Measurements from ENCODE around the gene DDX1.
"Not testable (repeated sequence)": the region's sequence is repeated elsewhere in the genome, so short reads cannot be mapped to it uniquely, and the experiment has no call there.

The DDX1 gene

GRCh38 chr2:15672961-15673918, 81.6 kb downstream of the DDX1 start:
- Histone ChIP-seq H3K4me3 (ENCODE audit: low read length) (no peak overlapping the region), H3K27ac (ENCODE audit: low read length) (no peak overlapping the region), H3K9me3 (ENCODE audit: control insufficient read depth, insufficient read depth, low read length) (no peaks in the 10 kb centered on the region), H3K36me3 (ENCODE audit: control insufficient read depth, insufficient read depth, low read length) (no peaks in the 10 kb centered on the region), H3K27me3 (ENCODE audit: control insufficient read depth, insufficient read depth, low read length) (no peaks in the 10 kb centered on the region), H3K4me1 (ENCODE audit: control insufficient read depth, insufficient read depth, low read length) (no peaks in the 10 kb centered on the region)
- DNase-seq (ENCODE audit: low read depth, low spot score) = no peak
- WGBS (ENCODE audit: insufficient coverage, insufficient read length) = no CpG with 5 or more reads among the region's 14 CpGs

- DNase-seq (ENCODE audit: low read depth, low spot score) = no peak
- WGBS (ENCODE audit: insufficient coverage, insufficient read length) = no CpG with 5 or more reads among the region's 7 CpGs
- H3K4me3 ChIP-seq (ENCODE audit: low read length) = no peak overlapping the region
- H3K27me3 ChIP-seq (ENCODE audit: control insufficient read depth, insufficient read depth, low read length) = no peaks in the 10 kb centered on the region
- no peaks in the 10 kb centered on the region for H3K36me3 ChIP-seq (ENCODE audit: control insufficient read depth, insufficient read depth, low read length)
- no peaks in the 10 kb centered on the region for H3K9me3 ChIP-seq (ENCODE audit: control insufficient read depth, insufficient read depth, low read length)
- no peaks in the 10 kb centered on the region for H3K4me1 ChIP-seq (ENCODE audit: control insufficient read depth, insufficient read depth, low read length)
- no peak overlapping the region for H3K27ac ChIP-seq (ENCODE audit: low read length)
Measured at GRCh38 chr2:15673919-15674636, 82.4 kb downstream of the DDX1 start.

GRCh38 chr2:15674637-15675455, 83.2 kb downstream of the DDX1 start:
- H3K4me3 ChIP-seq (ENCODE audit: low read length) = no peak overlapping the region
- H3K27me3 ChIP-seq (ENCODE audit: control insufficient read depth, insufficient read depth, low read length) = no peaks in the 10 kb centered on the region
- no CpG with 5 or more reads among the region's 16 CpGs for WGBS (ENCODE audit: insufficient coverage, insufficient read length)
- H3K9me3 ChIP-seq (ENCODE audit: control insufficient read depth, insufficient read depth, low read length) = no peaks in the 10 kb centered on the region
- no peak overlapping the region for H3K27ac ChIP-seq (ENCODE audit: low read length)
- DNase-seq (ENCODE audit: low read depth, low spot score) = no peak
- no peaks in the 10 kb centered on the region for H3K36me3 ChIP-seq (ENCODE audit: control insufficient read depth, insufficient read depth, low read length)
- no peaks in the 10 kb centered on the region for H3K4me1 ChIP-seq (ENCODE audit: control insufficient read depth, insufficient read depth, low read length)

- Histone ChIP-seq H3K4me1 (ENCODE audit: control insufficient read depth, insufficient read depth, low read length) (no peaks in the 10 kb centered on the region), H3K27ac (ENCODE audit: low read length) (no peak overlapping the region), H3K9me3 (ENCODE audit: control insufficient read depth, insufficient read depth, low read length) (no peaks in the 10 kb centered on the region), H3K27me3 (ENCODE audit: control insufficient read depth, insufficient read depth, low read length) (no peaks in the 10 kb centered on the region), H3K4me3 (ENCODE audit: low read length) (no peak overlapping the region), H3K36me3 (ENCODE audit: control insufficient read depth, insufficient read depth, low read length) (no peaks in the 10 kb centered on the region)
- no peak for DNase-seq (ENCODE audit: low read depth, low spot score)
- no CpG with 5 or more reads among the region's 10 CpGs for WGBS (ENCODE audit: insufficient coverage, insufficient read length)
Measured at GRCh38 chr2:15675456-15676195, 84.0 kb downstream of the DDX1 start.

- WGBS (ENCODE audit: insufficient coverage, insufficient read length) = no CpG with 5 or more reads among the region's 9 CpGs
- Histone ChIP-seq H3K4me1 (ENCODE audit: control insufficient read depth, insufficient read depth, low read length) (no peaks in the 10 kb centered on the region), H3K4me3 (ENCODE audit: low read length) (no peak overlapping the region), H3K27me3 (ENCODE audit: control insufficient read depth, insufficient read depth, low read length) (no peaks in the 10 kb centered on the region), H3K36me3 (ENCODE audit: control insufficient read depth, insufficient read depth, low read length) (no peaks in the 10 kb centered on the region), H3K27ac (ENCODE audit: low read length) (no peak overlapping the region), H3K9me3 (ENCODE audit: control insufficient read depth, insufficient read depth, low read length) (no peaks in the 10 kb centered on the region; the same call in 1 of the 2 replicates)
- DNase-seq (ENCODE audit: low read depth, low spot score) = no peak
Measured at GRCh38 chr2:15677141-15677843, 85.6 kb downstream of the DDX1 start.

- Histone ChIP-seq H3K4me1 (ENCODE audit: control insufficient read depth, insufficient read depth, low read length) (no peaks in the 10 kb centered on the region), H3K36me3 (ENCODE audit: control insufficient read depth, insufficient read depth, low read length) (no peaks in the 10 kb centered on the region), H3K4me3 (ENCODE audit: low read length) (no peak overlapping the region), H3K27me3 (ENCODE audit: control insufficient read depth, insufficient read depth, low read length) (no peaks in the 10 kb centered on the region), H3K9me3 (ENCODE audit: control insufficient read depth, insufficient read depth, low read length) (no peaks in the 10 kb centered on the region; the same call in 1 of the 2 replicates), H3K27ac (ENCODE audit: low read length) (no peak overlapping the region)
- DNase-seq (ENCODE audit: low read depth, low spot score) = no peak
- 100% methylated on average over 1 of the region's 5 CpGs for WGBS (ENCODE audit: insufficient coverage, insufficient read length)
Measured at GRCh38 chr2:15678346-15678745, 86.7 kb downstream of the DDX1 start.

GRCh38 chr2:15678909-15679308, 87.2 kb downstream of the DDX1 start:
- DNase-seq (ENCODE audit: low read depth, low spot score) = no peak
- Histone ChIP-seq H3K4me3 (ENCODE audit: low read length) (no peak overlapping the region), H3K27ac (ENCODE audit: low read length) (no peak overlapping the region), H3K4me1 (ENCODE audit: control insufficient read depth, insufficient read depth, low read length) (no peaks in the 10 kb centered on the region), H3K36me3 (ENCODE audit: control insufficient read depth, insufficient read depth, low read length) (no peaks in the 10 kb centered on the region), H3K9me3 (ENCODE audit: control insufficient read depth, insufficient read depth, low read length) (no peaks in the 10 kb centered on the region; the same call in 1 of the 2 replicates), H3K27me3 (ENCODE audit: control insufficient read depth, insufficient read depth, low read length) (no peaks in the 10 kb centered on the region)
- WGBS (ENCODE audit: insufficient coverage, insufficient read length) = no CpG with 5 or more reads among the region's 2 CpGs

- H3K27ac ChIP-seq (ENCODE audit: low read length) = no peak overlapping the region
- H3K9me3 ChIP-seq (ENCODE audit: control insufficient read depth, insufficient read depth, low read length) = no peaks in the 10 kb centered on the region; the same call in 1 of the 2 replicates
- no CpG with 5 or more reads among the region's 3 CpGs for WGBS (ENCODE audit: insufficient coverage, insufficient read length)
- H3K27me3 ChIP-seq (ENCODE audit: control insufficient read depth, insufficient read depth, low read length) = no peaks in the 10 kb centered on the region
- H3K4me3 ChIP-seq (ENCODE audit: low read length) = no peak overlapping the region
- no peaks in the 10 kb centered on the region for H3K4me1 ChIP-seq (ENCODE audit: control insufficient read depth, insufficient read depth, low read length)
- H3K36me3 ChIP-seq (ENCODE audit: control insufficient read depth, insufficient read depth, low read length) = no peaks in the 10 kb centered on the region
- no peak for DNase-seq (ENCODE audit: low read depth, low spot score)
Measured at GRCh38 chr2:15679386-15679924, 87.8 kb downstream of the DDX1 start.

GRCh38 chr2:15680132-15680531, 88.5 kb downstream of the DDX1 start:
- not testable (repeated sequence) for H3K36me3 ChIP-seq (ENCODE audit: control insufficient read depth, insufficient read depth, low read length); H3K4me1 ChIP-seq (ENCODE audit: control insufficient read depth, insufficient read depth, low read length); H3K9me3 ChIP-seq (ENCODE audit: control insufficient read depth, insufficient read depth, low read length); DNase-seq (ENCODE audit: low read depth, low spot score); H3K27me3 ChIP-seq (ENCODE audit: control insufficient read depth, insufficient read depth, low read length); H3K27ac ChIP-seq (ENCODE audit: low read length); H3K4me3 ChIP-seq (ENCODE audit: low read length)
- no CpG with 5 or more reads among the region's 33 CpGs for WGBS (ENCODE audit: insufficient coverage, insufficient read length)
